Vagina (tissue), 2 donors: Measurements from ENCODE around the gene ZNF783. TPM values are rescaled to one million over a fixed set of nuclear protein-coding genes. Genes with fewer than 3 reads are reported as not detected.
"Not testable (repeated sequence)": the region's sequence is repeated elsewhere in the genome, so short reads cannot be mapped to it uniquely, and the experiment has no call there.

Experiments used
- DNase-seq, 2 donors: peaks; one replicate each; pipeline ENCODE4 v3.0.0-alpha.2; 2017; ENCODE audit errors: extremely low spot score in 2 of 2
- H3K27ac ChIP-seq: fragments of 200-600 bp; sonication (generic); one replicate; pipeline ENCODE4 v1.5.1; 2019
- H3K27me3 ChIP-seq: fragments of 200-600 bp; sonication (generic); one replicate; pipeline ENCODE4 v1.5.1; 2019
- H3K36me3 ChIP-seq, 2 donors: fragments of 200-600 bp; sonication (generic); one replicate each; pipeline ENCODE4 v1.5.1; 2017 to 2019
- H3K4me1 ChIP-seq: fragments of 200-600 bp; sonication (generic); one replicate; pipeline ENCODE4 v1.5.1; 2019
- H3K4me3 ChIP-seq, 2 donors: fragments of 200-600 bp; sonication (generic); 1 replicate in 1 of 2; 2 replicates in 1 of 2; pipeline ENCODE4 v1.5.1; 2016 to 2019
- H3K9me3 ChIP-seq: fragments of 200-600 bp; sonication (generic); one replicate; pipeline ENCODE4 v1.5.1; 2019
- POLR2A ChIP-seq, 2 donors: fragments of 450-650 bp; IDR thresholded peaks; one replicate each; pipeline ENCODE4 v1.6.1; 2017; ENCODE audit warnings: antibody characterized with exemption in 2 of 2, mild to moderate bottlenecking in 2 of 2, moderate library complexity in 2 of 2
- POLR2AphosphoS5 ChIP-seq, 2 donors: sonication (generic); formaldehyde crosslinking; IDR thresholded peaks; one replicate each; pipeline ENCODE4 v1.9.0; 2017; ENCODE audit warnings: antibody characterized with exemption in 2 of 2, mild to moderate bottlenecking in 2 of 2, low read depth in 1 of 2; ENCODE audit not compliant: insufficient read depth in 1 of 2
- intact Hi-C: fragments of 100-400 bp; cut with DNase I; formaldehyde crosslinking; loops from one replicate; pipeline ENCODE4 v1.15.1; 2023
- total RNA-seq: library from RNA; depleted of rRNA; stranded (reverse); fragments of >200 nt; gene quantifications from one replicate; pipeline ENCODE4 v1.2.3, GENCODE V29; 2016
- TF ChIP-seq, protein P1 (sequence below), 3 experiments: fragments of 450-650 bp in 2 of 3; fragments of 200-600 bp in 1 of 3; sonication (generic) in 1 of 3; IDR thresholded peaks; one replicate each; pipeline ENCODE4 v1.5.1; 2017 to 2019; ENCODE audit warnings: antibody characterized with exemption in 3 of 3, mild to moderate bottlenecking in 2 of 3, moderate library complexity in 2 of 3

ZNF783 gene
- total RNA-seq, 1 donor from 2014 or later: 13.8 TPM

DNA sequence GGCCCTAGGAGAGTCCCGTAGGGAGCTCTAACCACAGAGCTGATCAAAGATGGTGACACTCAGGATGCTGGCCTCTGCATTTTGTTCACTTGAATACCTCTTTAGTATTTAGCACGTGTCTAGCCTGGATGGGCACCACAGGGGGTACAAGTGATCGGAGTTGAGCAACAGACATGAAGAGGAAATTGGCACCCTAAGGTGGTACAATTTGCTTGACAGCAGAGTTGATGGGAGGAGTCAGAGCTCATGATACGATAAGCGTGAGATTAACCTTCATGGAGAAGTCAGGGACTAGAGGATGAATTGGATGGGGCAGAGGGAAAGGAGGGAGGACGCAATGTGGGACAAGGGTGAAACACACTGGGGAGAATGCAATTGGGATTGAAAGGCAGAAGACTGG lies 32.5 kb upstream of the ZNF783 start:
- H3K36me3 ChIP-seq: peaks cover 0 to 13% of the 10 kb centered on the region in 2 donors
- no peaks in the 10 kb centered on the region for H3K9me3 ChIP-seq
- no peaks in the 10 kb centered on the region for H3K27me3 ChIP-seq
- no peak overlapping the region for H3K4me3 ChIP-seq
- H3K27ac ChIP-seq: no peak overlapping the region
- H3K4me1 ChIP-seq: no peaks in the 10 kb centered on the region
- DNase-seq: no peak
- TF ChIP-seq POLR2AphosphoS5 (IDR thresholded peaks at IDR 0.05; ENCODE audit: insufficient read depth in 1 of 2, low read depth in 1 of 2): no peak
- TF ChIP-seq, protein P1, sequence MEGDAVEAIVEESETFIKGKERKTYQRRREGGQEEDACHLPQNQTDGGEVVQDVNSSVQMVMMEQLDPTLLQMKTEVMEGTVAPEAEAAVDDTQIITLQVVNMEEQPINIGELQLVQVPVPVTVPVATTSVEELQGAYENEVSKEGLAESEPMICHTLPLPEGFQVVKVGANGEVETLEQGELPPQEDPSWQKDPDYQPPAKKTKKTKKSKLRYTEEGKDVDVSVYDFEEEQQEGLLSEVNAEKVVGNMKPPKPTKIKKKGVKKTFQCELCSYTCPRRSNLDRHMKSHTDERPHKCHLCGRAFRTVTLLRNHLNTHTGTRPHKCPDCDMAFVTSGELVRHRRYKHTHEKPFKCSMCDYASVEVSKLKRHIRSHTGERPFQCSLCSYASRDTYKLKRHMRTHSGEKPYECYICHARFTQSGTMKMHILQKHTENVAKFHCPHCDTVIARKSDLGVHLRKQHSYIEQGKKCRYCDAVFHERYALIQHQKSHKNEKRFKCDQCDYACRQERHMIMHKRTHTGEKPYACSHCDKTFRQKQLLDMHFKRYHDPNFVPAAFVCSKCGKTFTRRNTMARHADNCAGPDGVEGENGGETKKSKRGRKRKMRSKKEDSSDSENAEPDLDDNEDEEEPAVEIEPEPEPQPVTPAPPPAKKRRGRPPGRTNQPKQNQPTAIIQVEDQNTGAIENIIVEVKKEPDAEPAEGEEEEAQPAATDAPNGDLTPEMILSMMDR (IDR thresholded peaks at IDR 0.05): no peak
- TF ChIP-seq POLR2A (IDR thresholded peaks at IDR 0.05): no peak
- intact Hi-C loops: no loop called here

DNA sequence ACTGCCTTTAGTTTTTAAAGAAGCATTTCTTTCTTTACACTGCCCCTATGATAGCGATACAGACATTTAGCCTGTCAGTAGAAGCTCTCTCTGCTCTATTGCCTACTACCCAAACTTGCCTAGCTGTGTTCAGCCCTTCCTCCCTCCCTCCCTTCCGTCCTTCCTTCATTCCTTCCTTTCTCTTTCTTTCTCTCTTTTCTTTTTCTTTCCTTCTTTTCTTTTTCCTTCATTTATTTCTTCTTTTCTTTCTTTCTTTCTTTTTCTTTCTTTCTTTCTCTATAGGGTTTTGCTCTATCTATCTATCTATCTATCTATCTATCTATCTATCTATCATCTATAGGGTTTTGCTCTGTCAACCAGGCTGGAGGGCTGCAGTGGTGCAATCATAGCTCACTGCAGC lies 29.6 kb upstream of the ZNF783 start:
- intact Hi-C loops: no loop called here
- no peaks in the 10 kb centered on the region for H3K4me1 ChIP-seq
- TF ChIP-seq POLR2A (IDR thresholded peaks at IDR 0.05): no peak
- TF ChIP-seq, protein P1 (IDR thresholded peaks at IDR 0.05): no peak
- no peak for TF ChIP-seq POLR2AphosphoS5 (IDR thresholded peaks at IDR 0.05; ENCODE audit: insufficient read depth in 1 of 2, low read depth in 1 of 2)
- no peaks in the 10 kb centered on the region for H3K36me3 ChIP-seq
- H3K4me3 ChIP-seq: no peak overlapping the region
- H3K27ac ChIP-seq: no peak overlapping the region
- DNase-seq: no peak
- no peaks in the 10 kb centered on the region for H3K27me3 ChIP-seq
- H3K9me3 ChIP-seq: no peaks in the 10 kb centered on the region

DNA sequence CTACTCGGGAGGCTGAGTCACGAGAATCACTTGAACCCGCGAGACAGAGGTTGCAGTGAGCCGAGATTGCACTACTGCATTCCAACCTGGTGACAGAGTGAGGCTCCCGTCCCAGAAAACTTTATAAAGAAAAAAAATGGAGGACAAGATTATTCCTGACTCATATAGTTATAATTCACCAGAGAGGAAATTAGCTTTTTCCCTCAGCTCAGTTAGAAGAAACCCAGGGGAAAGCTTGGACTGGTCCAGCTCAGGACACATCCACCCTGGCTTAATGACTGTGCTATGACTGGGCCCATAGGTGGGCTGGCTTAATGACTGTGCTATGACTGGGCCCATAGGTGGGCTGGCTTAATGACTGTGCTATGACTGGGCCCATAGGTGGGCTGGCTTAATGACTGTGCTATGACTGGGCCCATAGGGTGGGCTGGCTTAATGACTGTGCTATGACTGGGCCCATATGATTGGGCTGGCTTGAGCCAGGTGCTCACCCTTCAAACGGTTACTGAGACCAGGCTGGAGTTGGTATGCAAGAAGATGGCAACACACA lies 28.3 kb upstream of the ZNF783 start:
- DNase-seq, H3K4me1 ChIP-seq, intact Hi-C loops, H3K9me3 ChIP-seq, H3K4me3 ChIP-seq, H3K36me3 ChIP-seq, H3K27me3 ChIP-seq, H3K27ac ChIP-seq: not testable (repeated sequence)

DNA sequence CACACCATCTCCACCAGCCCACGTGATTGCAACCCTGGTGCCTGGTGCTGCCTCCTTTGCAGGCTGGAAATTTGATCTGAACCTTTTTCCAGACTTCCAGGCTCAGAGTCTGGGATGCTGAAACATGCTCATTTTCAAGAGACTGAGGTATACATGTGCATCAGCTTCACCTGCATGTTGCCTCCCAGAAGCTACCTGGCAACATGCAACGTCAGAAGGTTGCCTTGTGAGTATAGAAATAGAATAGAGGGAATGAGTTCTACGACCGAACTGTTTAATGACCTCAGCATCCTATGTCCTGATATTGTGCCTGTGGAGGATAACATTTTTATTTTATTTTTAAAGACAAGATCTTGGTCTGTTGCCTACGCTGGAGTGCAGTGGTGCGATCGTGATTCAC lies 24.5 kb upstream of the ZNF783 start:
- H3K9me3 ChIP-seq: no peaks in the 10 kb centered on the region
- intact Hi-C loops: no loop called here
- H3K4me3 ChIP-seq: no peak overlapping the region
- no peaks in the 10 kb centered on the region for H3K36me3 ChIP-seq
- TF ChIP-seq POLR2AphosphoS5 (IDR thresholded peaks at IDR 0.05; ENCODE audit: insufficient read depth in 1 of 2, low read depth in 1 of 2): no peak
- TF ChIP-seq, protein P1 (IDR thresholded peaks at IDR 0.05): no peak
- TF ChIP-seq POLR2A (IDR thresholded peaks at IDR 0.05): no peak
- peaks cover 18% of the 10 kb centered on the region for H3K4me1 ChIP-seq
- H3K27ac ChIP-seq: no peak overlapping the region
- H3K27me3 ChIP-seq: no peaks in the 10 kb centered on the region
- DNase-seq: no peak

DNA sequence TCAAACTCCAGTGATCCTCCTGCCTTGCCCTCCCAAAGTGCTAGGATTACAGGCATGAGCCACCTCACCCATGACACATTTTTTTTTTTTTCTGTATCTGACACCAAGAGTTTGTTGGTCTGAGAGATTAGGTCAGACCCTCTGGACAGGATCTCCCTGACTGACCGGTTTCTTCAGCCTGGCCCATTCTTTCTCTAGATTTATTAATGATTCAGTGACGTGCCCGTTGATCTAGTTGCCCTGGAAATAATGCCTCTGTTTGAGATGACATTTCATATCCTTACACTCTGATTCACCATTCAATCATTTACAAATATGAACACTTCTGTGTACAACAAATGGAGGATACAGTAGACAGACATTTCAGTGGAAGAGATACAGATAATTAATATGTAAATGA lies 23.9 kb upstream of the ZNF783 start:
- Histone ChIP-seq H3K27me3 (no peaks in the 10 kb centered on the region), H3K9me3 (no peaks in the 10 kb centered on the region), H3K27ac (no peak overlapping the region), H3K4me3 (no peak overlapping the region), H3K4me1 (peaks cover 18% of the 10 kb centered on the region), H3K36me3 (no peaks in the 10 kb centered on the region)
- peak in 1 of 2 donors; percentile 13 for TF ChIP-seq POLR2AphosphoS5 (IDR thresholded peaks at IDR 0.05; ENCODE audit: insufficient read depth in 1 of 2, low read depth in 1 of 2)
- TF ChIP-seq, protein P1 (IDR thresholded peaks at IDR 0.05): no peak
- intact Hi-C loops: no loop called here
- no peak for DNase-seq
